SK-MEL-5 (cell line): ENCODE measurements around the gene CD6. TPM values are rescaled to one million over a fixed set of nuclear protein-coding genes. Genes with fewer than 3 reads are reported as not detected.

Experiments used
- DNase-seq: peaks from one replicate; pipeline ENCODE4 v3.0.0-alpha.2; 2016; ENCODE audit warnings: low read depth, low spot score
- in situ Hi-C: cut with HindIII; loops from 2 replicates; pipeline ENCODE4 v1.10.0; 2016; ENCODE audit warnings: low sequenced_read_pairs, high pct_unique_total_duplicates, low pct_unique_long_range_greater_than_20kb
- total RNA-seq: library from RNA; depleted of rRNA; stranded (reverse); fragments of >200 nt; shearing (Covaris generic); gene quantifications from 2 replicates; pipeline ENCODE4 v1.2.3, GENCODE V29; 2014

CD6 gene
- total RNA-seq, 1 experiment from 2014 or later: not detected

DNA sequence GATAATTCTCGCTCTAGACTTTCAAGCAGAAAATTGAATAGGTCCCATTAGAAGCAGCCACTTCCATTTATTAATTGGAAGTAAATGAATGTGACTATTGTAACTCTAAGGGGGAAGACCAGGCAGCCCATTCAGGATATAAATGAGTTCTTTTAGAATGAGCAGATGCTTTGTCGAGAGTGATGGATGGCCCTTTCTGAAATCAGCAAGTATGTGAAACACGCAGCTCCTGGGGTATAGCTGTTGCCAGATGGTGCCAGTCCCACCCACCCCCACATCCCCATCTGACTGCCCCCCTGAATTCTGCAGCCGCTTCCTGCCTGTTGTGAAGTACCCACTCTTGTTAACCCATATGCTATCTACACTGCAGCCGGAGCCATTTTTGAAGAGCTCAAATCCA, 23.2 kb upstream of the CD6 start:
- peak; percentile 58 for DNase-seq
- in situ Hi-C loops: no loop called here

DNA sequence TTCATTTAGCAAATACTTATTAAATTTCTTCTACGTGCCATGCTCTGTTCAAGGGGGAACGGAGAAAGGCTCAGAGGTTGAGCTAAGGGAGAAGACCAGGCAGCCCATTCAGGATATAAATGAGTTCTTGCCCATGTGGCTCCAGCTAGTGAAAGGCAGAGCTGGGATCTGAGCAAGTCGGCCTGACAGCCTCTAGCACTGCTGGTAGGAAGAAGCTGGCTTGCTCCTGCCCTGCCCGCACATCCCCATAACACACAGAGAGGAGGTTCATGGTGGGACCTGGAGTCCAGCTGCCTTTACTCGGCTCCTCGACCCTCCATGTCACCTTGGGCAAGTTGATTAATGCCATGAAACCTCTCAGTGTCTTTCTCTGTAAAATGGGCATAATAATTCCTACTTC, 21.5 kb upstream of the CD6 start:
- no peak for DNase-seq
- in situ Hi-C loops: no loop called here

DNA sequence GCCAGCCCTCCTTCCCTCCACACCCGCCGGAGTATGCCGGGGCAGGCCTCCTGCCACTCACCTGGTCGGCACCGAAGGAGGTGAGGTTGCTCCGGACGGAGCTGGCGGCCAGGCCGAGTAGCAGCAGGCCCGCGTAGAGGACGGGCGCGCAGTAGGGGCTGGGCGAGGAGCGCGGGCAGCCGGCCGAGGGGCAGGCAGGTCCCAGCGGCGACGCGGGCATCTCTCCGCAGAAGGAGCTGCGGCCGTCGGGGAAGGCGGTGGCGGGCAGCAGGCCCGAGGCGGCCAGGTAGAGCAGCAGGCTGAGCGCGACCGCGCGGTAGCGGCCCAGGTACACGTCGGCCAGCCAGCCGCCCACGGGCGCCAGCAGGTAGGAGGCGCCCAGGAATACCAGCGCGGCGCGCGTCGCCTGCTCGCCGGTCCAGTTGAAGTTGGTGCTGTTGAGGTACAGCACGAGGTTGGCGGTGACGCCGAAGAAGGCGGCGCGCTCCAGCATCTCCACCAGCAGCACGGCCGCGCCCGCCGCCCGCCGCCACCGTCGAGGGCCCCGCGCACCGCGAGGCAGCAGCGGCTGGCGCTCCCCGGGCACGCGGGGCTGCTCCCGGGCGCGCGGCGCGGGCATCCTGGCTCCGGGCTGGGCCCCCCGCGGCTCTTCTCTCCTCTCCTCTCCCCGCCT, 20.4 kb upstream of the CD6 start:
- in situ Hi-C loops: no loop called here

DNA sequence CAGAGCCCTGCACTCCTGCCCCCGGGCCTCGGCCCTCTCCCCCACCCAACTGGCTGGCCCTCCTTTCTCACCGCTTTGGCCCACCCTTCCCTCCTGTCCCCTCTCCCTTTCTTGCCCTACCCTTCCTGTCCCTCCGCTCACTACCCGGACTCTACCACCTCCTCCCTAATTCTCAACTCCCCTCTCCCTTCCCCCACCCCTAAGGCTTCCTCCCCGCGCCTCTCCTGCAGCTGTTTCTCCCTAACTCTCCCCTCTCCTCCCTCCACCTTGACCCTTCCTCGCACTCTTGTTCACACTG, 19.9 kb upstream of the CD6 start:
- in situ Hi-C loops: no loop called here
- no peak for DNase-seq

More for the DNA sequence above, 20.4 kb upstream of the CD6 start:
- no peak for DNase-seq

DNA sequence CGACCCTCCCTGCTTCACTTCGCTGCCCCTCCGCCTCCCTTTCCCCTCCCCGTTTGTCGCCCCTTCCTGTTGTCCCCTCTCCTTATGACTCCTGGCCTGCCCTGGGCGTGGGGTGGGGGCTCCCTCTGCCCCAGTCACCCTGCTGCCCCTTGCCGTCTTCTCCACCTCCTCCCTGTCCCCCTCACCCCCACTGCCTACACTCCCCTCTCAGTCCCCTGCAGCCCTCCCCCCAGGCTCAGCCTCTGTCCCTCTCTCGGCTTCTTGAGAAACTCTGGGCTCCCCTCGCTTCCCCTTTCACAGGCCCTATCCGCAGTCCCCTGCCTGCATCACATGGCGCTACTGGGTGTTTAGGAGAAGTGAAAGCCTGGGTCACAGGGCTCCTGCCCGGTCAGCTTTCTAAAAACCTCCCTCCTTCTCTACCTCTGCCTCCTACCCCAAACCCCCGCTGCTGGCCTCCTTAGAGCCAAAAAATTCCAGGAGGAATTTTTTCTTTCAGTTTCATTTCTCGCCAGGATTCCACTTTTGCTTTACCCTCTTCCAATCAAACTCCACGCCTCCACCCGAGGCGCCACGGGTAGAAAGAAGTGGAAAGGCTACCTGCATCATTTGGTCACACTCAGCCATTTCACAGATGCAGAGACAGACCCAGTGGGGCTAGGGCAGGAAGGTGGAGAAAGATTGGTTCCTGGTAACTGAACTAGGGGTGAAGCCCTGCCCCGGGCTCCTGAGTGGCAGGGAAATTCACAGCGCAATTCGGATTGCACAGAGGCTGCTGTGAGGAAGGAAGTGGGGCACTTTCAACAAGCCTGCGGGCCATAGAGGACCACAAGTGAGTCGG, 19.4 kb upstream of the CD6 start, which contains the start of gene SLC15A3:
Gene SLC15A3 (minus strand): TSS at position 273 of the 838 bp plus-strand sequence. CDS start 625 bp downstream, outside the sequence.
- in situ Hi-C loops: no loop called here
- no peak for DNase-seq

DNA sequence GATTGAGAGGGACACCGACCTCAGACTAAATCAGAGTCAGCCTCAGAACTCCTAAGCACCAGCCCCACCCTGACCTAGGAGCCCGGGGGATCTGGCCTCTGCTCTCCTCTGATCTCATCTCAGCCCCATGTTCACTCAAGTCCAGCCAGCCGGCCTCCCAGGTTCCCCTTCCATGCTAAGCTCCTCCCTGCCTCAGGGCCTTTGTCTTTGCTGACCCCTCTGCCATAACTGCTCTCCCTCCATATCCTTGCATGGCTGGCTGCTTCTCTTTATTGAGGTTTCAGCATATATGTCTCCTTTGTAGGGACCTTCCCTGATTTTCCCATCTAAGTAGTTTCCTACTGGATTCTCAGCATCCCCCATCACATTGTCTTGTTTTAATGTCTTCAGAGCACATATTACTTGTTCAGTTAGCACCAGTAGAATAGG, 18.7 kb upstream of the CD6 start:
- in situ Hi-C loops: no loop called here
- DNase-seq: no peak

DNA sequence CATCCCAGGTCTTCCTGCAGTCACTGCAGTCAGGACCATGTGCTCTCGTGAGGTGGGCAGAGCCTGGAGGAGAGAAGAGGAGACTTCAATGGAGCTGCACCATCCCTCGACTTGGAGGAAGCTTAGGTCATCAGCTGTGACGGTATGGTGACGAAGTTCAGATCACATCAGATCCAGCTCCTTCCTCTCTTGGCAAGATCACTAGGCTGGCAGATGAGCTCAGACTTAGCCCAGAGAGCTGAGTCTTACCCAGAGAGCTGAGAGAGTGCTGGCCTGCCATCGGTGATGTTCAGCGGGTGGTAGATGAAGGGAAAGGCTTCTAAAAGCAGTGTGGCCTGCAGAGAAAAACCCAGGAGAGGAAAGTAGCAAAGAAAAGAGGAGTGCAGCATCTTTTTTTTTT, 17.7 kb upstream of the CD6 start:
- in situ Hi-C loops: no loop called here
- DNase-seq: no peak

DNA sequence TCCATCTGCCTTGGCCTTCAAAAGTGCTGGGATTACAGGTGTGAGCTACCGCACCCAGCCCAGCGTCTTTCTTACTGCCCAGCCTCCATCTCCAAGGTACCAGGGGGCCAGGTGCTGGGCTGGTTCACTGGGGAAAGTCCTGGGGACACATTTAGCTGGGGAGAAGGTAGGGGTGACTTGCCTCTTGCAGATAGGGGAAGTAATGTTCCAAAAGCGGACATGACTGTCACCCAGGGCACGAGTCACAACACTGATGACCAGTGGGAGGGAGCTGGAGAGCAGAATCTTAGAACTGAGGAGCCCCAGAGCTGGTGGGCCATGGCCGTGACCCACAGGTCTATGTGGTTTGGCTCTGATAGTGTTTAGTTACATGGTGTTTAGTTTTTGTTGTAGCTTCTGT, 17.1 kb upstream of the CD6 start:
- in situ Hi-C loops: no loop called here
- no peak for DNase-seq

DNA sequence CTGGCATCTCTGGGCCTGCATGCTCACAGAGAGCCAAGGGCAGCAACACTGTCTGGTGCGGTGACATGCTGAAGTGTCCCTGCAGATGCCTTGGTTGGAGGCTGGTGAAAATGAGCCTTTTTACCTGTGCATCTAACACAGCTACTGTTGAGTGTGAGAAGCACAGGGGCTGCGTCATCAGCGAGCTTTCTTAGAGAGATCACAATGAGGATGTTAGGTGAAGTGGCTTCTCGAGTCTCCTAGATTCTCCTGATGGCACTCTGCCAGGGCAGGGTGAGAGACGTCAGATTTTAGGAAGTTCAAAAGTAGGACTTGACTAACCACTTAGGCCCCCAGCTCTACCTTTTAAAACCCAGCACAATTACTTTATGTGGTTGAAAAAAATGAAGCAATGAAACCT, 15.9 kb upstream of the CD6 start:
- no peak for DNase-seq
- in situ Hi-C loops: no loop called here

DNA sequence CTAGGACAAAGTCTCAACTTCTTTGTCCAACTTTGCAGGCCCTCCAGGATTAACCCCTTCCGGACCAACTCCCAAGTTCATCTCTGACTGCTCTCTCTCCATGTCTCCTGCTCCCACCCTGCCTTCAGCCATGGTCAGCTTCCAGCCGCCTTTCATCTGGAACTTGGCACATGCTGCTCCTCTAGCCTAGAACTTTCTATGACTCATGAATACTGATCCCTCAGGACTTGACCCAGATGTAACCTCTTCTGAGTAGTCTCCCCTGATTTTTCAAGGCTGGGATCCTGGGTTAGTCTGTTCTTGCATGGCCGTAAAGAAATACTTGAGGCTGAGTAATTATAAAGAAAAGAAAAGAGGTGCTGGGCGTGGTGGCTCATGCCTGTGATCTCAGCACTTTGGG, 14.3 kb upstream of the CD6 start:
- in situ Hi-C loops: no loop called here
- no peak for DNase-seq

DNA sequence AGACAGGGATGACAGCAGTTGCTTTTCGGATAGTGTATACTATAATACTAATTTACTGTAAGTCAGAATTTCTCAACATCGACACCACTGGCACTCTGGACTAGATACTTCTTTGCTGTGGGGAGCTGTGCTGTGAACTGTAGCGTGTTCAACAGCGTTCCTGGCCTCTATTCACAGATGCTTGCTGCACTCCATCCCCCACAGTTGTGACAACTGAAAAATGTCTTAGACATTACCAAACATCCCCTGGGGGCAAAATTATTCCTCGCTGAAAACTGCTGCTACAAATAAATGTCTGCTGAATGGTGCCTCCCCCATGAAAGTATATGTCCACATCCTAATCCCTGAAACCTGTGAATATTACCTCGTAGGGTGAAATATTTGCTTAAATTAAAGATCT, 12.0 kb upstream of the CD6 start:
- no peak for DNase-seq
- in situ Hi-C loops: no loop called here

DNA sequence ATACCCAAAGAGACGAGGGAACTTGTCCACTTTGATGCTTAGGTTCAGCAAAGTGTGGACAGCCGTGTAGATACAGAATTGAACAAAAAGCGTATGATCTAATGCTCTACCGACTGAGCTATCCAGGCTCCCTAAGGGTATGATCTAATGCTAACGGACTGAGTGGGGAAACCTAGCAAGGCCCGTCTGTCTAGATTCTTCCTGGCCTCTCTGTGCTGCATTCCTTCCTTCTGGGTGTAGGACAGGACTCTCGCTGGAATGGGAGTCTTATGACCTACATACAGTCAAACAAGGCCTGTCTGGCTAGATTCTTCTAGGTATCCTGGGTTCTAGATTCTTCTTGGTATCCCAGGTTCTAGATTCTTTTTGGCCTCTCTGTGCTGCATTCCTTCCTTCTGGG, 11.1 kb upstream of the CD6 start:
- DNase-seq: no peak
- in situ Hi-C loops: no loop called here

DNA sequence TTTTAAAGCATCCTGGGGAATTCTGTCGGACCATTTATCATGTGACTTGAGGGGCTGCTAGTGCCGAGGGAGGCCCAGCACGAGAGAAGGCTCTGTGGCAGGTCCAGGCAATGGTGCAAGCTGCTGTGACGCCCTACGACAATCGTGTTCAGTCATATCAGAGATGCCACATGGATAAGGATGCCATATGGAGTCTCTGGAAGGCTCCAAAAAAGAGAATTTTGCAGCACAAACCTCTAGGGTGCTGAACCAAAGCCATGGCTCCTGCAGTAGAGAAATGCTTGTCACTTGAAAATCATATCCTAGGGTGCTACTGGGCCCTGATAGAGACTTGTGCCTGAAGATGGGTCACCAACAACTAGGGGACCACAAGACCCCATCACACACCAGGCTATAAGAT, 6.7 kb upstream of the CD6 start:
- DNase-seq: no peak

DNA sequence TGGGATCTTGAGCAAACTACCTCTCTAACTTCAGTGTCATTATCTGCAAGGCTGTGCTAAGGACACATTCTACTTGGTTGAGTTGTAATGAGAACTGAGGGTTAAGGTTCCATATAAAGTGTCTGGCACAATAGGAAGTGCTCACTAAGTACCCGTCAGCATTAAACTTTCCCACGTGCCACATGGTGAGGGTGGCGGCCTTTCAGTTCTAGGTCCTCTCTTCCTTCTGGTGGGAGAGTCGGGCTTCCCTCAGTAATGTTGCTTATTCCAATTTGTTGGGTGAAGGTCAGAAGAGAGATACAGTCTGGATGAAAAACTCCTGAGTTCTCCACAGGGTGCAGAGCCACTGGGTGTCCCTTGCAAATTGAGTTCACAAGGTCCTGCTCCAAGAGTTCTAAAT, 4.6 kb upstream of the CD6 start:
- in situ Hi-C loops: no loop called here
- DNase-seq: no peak

More for the DNA sequence above, 6.7 kb upstream of the CD6 start:
- in situ Hi-C loops: no loop called here

DNA sequence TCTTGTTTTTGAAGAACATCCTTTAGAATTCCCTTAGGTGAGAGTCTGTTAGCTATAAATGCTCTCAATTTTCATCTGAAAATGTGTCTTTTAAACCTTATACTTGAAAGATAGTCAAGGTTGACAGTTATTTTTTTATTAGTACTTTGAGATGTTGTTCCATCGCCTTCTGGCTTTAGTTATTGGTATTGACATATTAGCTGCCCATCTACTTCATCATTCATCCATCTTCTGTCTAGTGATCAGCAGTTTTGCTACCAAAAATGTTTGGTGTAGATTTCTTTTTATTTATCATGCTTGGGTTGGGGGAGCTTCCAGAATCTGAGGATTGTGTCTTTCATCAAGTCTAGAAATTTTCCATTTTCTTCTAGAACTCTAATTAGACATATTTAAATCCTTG, 3.3 kb upstream of the CD6 start:
- in situ Hi-C loops: no loop called here
- DNase-seq: no peak

DNA sequence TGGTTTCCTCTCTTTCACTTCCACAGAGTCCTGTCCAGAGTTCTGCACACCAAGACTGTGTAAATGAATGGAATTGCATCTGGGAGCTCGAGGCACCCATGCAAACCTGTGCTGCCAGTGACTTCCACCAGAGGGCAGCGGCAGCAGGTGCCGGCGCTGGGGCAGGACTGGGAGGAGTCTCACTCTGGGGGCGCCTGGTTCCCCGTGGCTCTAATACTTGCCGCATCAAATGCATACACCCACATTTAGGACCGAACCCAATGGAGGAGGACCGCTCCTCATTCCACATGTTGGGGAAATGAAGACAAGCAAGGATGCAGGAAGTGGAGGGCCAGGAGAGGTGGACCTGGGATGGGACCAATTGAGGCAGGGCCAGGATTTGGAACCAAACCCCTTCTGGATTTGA, 1.1 kb upstream of the CD6 start:
- DNase-seq: peak; percentile 55
- in situ Hi-C loops: no loop called here

DNA sequence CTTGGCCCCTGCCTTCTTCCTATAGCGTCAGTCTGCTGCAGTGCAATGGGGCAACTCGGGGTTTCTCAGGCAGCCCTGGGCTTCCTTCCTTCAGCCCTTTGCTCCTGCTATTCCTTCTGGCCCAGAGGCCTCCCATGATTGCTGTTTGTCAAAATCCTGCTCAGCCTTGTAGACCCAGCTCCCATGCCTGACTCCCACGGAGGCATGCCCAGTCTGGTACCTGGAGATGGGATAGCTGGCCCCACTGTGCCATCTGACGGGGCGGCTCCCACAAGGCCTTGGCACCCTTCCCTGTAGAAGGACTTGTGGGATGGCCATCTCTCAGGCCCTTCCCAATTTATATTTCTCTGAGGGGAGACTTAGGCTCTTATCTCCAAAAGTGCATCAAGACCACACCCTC, 590 bp upstream of the CD6 start:
- DNase-seq: no peak
- in situ Hi-C loops: no loop called here

DNA sequence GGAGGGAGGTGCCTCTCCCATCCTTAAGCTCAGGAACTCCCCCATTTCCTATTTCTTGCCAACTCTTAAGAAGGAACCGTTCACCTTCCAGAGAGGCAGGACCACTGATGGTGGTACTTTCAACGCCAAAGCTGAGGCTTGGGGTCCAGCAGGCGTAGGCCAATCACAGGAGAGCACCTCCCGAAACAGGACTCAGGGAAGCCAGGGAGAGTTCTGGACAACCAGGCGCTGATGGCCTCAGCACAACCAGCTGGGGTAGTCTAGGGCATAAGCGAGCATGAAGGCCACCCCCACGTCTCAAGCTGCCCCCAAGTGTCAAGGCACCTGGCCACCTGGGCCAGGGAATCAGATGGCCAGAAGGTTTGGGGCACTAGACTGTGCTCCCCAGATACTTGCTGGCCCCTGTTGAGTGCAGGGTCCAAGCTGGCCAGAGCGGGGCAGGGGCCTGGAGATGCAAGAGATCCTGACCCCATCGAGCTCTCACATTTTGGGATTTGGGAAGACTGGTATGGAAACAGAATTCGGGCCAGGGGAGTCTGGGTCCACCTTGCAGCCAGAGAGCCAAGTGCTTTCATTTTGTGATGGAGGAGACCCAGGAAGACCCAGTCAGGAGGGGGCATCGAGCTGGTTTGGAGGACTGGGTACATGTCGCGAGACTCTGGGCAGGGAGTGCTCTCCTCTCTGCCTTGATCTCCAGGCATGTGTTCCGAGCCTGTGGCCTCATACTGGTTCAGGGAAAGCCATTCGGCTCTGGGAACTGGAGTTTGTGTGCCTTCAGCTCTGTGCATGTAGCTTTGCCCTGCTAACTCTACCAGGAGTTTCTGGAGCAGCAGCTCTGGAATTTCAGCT, 926 bp downstream of the CD6 start:
- in situ Hi-C loops: no loop called here
- DNase-seq: no peak
